Activated CD4-positive, CD25-positive, alpha-beta regulatory T cell treated with anti-CD3 and anti-CD28 coated beads, Interleukin-2, amount 50 U/mL, for 16 hours (primary cell): Measurements from ENCODE around the gene TCF3.
"Not testable (repeated sequence)": the region's sequence is repeated elsewhere in the genome, so short reads cannot be mapped to it uniquely, and the experiment has no call there.

ENCODE experiments used
- DNase-seq: peaks from one replicate; pipeline ENCODE4 v3.0.0-alpha.2; 2020; ENCODE audit warnings: low read depth, low spot score

Gene TCF3

GRCh38 chr19:1672769-1673644 lies 20.6 kb upstream of the TCF3 start:
- no peak for DNase-seq

- no peak for DNase-seq
Measured at GRCh38 chr19:1672038-1672768, 19.8 kb upstream of the TCF3 start.

- DNase-seq = no peak
Measured at GRCh38 chr19:1671716-1672037, 19.3 kb upstream of the TCF3 start.

- not testable (repeated sequence) for DNase-seq
Measured at GRCh38 chr19:1670747-1671146, 18.3 kb upstream of the TCF3 start.

- DNase-seq = no peak
Measured at GRCh38 chr19:1668486-1669270, 16.3 kb upstream of the TCF3 start.

GRCh38 chr19:1668048-1668485 lies 15.7 kb upstream of the TCF3 start:
- no peak for DNase-seq

- no peak for DNase-seq
Measured at GRCh38 chr19:1665565-1666047, 13.2 kb upstream of the TCF3 start.

- no peak for DNase-seq
Measured at GRCh38 chr19:1663852-1664251, 11.4 kb upstream of the TCF3 start.

- DNase-seq = not testable (repeated sequence)
Measured at GRCh38 chr19:1663227-1663626, 10.8 kb upstream of the TCF3 start.

- no peak for DNase-seq
Measured at GRCh38 chr19:1661995-1662394, 9.6 kb upstream of the TCF3 start.

- no peak for DNase-seq
Measured at GRCh38 chr19:1659084-1659427, 6.6 kb upstream of the TCF3 start.

- no peak for DNase-seq
Measured at GRCh38 chr19:1658150-1659083, 6.0 kb upstream of the TCF3 start.

GRCh38 chr19:1657746-1658145 lies 5.3 kb upstream of the TCF3 start:
- DNase-seq = no peak

- DNase-seq = no peak
Measured at GRCh38 chr19:1656988-1657536, 4.6 kb upstream of the TCF3 start.

- no peak for DNase-seq
Measured at GRCh38 chr19:1655987-1656608, 3.7 kb upstream of the TCF3 start.

- no peak for DNase-seq
Measured at GRCh38 chr19:1655131-1655981, 2.9 kb upstream of the TCF3 start.

GRCh38 chr19:1654178-1654792 lies 1.9 kb upstream of the TCF3 start:
- DNase-seq = no peak

- DNase-seq = no peak
Measured at GRCh38 chr19:1653300-1653628, 849 bp upstream of the TCF3 start.
